Activated CD4-positive, alpha-beta T cell treated with anti-CD3 and anti-CD28 coated beads, Interleukin-10, Interleukin-2, amounts not matched to agents 100 ng/mL and 50 ng/mL, durations not matched to agents 16 hours and 8 hours (primary cell): ENCODE data around the gene NUDT4.
"Not testable (repeated sequence)": the region's sequence is repeated elsewhere in the genome, so short reads cannot be mapped to it uniquely, and the experiment has no call there.

Experiments used
- DNase-seq: peaks from one replicate; pipeline ENCODE4 v3.0.0-alpha.2; 2020

NUDT4 gene

DNA sequence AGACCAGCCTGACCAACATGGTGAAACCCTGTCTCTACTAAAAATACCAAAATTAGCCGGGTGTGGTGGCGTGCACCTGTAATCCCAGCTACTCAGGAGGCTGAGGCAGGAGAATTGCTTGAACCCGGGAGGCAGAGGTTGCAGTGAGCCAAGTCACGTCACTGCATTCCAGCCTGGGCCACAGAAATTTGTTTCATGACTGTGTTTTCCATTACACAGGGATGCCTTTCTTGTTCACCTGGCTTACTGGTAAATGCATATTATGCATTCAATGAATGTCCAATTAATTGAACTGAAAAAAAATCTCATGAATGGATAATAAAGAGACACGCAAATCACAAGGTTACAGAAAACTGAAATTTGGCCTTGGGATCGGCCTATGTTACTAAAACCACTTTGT lies 54.3 kb downstream of the NUDT4 start:
- not testable (repeated sequence) for DNase-seq

DNA sequence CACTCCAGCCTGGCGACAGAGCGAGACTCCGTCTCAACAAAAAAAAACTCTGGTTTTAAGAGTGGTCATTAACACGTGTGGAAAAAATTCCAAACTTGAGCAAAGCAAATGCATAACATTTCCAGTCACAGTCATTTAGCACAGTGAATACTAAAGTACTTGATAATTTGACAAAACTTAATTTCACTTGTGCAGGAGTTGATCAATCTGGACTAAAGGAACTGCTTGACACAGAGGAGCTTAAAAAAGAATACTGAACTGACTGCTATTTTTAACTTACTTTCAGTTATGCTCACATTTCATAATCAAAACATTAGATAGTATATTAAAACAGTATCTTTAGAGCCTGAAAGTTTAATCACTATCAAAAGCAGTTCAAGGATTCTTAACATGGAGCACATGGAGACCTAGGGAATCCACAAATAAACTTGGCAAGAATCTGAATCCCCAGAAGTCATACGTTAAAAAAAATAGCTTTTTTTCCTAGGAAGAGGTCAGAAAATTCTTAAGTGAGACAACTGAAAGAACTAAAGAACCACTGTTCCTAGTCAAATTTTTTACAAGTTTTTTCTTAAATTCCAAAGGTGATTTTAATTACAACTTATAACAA lies 56.6 kb downstream of the NUDT4 start:
- DNase-seq = no peak

DNA sequence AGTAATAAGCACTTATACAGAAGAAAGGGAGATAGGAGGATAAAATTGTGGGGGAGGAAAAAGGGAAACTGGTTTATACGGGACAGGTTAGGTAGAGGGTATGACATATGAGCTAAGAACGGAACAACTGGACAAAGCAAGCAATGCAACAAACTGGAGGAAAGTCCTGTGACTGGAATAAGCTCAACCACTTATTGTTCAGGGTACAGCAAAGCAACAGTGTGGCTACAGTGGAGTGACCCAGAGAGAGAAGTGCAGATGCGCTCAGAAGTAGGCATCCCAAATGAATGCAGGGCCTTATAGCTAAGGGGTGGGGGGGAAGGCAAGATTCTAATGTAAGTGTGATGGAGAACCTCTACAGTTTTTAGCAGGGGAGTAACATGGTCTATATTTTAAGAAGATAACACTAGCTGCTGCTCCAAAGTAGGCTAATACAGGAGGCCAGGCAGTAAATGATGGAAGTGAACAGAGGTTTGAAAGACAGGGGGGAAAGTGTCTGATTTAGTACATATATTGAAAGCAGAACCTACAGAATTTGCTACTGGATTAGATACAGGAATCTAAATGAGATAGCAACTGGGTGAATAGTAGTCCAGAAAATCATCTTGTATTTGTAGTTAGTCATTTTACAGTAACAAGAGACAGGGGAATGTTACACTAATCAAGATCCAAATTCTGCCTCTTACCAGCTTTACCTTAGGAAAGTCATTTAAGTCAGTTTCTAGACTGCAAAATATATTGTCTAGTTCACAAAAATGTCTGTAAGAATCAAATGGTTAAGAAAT lies 60.7 kb downstream of the NUDT4 start:
- DNase-seq = no peak

DNA sequence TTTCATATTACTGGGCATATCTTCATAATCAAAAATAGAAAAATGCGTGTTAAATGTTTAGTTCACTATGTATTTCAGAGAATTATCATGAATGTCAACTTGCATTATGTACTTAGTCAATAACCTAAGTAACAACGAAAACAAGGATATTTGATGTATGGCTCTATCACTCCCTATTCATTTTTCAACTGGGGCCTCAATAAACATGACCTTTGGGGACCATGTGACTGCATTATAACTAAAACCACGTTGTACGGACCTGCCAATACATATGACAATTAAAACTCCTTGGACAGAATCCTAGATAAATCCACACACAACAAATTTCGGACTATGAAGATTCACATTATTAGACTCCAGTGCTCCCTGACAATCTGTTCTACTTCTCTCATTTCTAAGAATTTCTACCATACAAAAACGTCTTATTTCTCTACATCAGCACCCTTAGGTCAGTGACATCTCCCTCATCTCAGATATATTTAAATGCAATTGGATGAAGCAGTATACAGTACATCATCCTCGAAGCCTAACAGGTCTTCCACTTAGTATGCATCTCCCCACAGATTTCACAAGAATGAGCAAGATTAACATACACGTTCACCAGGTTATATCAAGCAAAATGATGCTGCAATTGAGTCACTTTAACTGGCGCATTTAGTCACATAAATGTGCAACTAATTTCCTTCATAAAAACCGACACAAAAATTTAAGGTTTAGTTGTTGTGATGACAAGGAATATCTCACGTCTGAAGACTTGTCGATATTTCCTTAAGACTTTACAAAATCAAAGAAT lies 62.5 kb downstream of the NUDT4 start:
- DNase-seq = no peak

DNA sequence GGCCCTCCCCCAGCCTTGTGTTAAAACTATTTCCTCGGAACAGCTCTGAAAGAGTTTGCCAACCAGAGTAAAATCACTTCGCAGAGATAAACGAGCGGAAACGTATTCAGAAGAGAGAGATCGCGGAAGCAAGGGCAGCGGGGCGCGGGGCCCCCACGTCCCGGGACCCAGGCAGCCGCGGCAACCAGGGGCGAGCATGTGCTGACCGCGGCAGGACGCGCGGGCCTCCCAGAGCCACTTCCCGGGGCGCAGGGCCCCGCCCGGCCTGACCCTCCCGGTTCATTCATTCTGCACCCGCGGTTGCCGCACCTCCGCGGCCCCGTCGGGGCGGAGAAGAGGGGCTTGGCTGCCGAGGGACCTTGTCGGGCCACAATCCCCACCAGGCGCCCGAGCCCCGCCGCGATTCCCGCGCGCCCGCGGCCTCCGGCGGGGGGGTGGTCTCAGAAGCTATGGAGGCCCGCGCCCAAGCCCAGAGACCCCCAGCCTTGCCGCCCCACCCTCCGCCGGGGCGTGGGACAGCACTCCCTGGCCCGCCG lies 63.4 kb downstream of the NUDT4 start:
- DNase-seq = peak; percentile 43

DNA sequence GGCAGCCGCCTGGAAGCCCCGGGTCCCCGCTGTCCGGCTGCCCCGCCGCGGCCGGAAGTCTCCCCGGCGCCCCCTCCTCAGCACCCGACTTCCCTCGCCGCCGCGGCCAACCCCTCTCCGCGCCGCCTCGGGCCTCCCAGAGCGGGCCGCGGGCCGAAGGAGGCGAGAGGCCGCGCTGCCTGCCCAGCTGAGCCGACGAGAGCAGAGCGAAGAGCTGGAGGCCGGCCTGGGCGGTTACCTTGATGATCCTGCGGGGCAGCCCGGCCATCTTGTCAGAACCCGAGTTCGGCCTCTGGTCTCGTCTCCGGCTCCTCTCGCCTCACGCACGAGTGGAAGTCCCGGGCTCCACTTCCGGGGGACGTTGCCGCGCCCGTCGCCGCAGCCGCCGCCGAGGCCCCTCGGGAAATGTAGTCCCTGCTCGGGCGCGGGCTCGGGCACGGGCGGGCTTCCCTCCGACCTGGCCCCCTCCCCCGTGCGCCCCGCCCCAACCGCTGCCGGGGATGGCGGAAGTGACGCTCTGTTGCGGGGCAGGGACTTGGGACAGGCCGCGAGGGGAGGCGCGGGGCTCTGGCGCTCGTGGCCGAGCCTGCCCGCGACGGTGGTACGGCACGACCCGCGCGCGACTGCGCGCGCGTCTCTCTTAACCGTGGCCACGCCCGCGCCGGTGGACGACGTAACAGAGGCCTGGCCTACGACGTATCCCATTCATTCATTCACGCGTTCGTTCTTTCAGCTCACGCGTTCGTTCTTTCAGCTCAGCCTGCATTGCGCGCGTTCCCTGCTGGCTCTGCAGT lies 64.1 kb downstream of the NUDT4 start, which contains the start of gene UBE2N:
UBE2N (minus strand) TSS at position 331 of the 794 bp plus-strand sequence; CDS start at position 268, 63 bp downstream.
- peak; percentile 98 for DNase-seq

DNA sequence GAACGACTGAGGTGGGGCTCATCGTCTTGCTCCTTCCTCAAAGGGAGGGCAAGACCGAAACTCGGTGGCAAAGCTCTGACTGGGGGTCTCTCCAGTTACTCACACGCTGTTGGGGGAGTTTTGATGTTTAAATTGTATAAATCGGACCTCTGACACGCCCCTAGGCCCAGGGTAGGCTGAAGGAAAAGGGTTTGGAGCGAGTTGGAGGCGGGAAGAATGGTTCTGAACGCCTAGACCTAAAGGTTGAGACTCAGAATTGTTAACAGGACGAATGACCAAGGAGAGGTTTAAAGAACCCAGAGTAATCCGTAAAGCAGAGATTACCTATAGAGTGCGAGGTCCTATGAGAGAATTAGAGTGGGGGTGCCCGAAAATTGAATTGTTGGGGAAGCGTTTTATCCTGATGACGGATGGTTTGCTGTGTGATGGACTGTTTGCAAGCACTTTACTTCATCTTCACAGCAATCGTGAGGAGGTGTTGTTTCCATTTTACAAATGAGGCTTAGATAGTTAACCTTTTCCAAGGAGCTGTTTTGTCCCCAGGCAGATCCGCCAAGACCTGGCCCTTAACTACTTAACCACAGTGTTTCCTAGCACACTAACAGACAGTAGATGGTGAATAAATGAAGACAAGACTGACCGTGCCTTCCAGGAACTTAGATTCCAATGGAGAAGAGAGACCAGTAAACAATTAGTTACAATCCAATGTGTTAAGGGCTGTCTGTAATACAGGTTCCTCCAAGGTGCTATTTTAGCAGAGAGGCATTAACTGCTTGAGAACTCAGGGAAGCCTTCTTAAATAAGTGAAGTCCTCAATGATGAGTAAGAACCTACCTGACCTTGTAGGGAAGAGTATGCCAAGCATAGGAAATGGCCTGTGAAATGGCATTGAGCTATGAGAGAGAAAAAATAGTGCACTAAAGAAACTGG lies 65.0 kb downstream of the NUDT4 start:
- no peak for DNase-seq

DNA sequence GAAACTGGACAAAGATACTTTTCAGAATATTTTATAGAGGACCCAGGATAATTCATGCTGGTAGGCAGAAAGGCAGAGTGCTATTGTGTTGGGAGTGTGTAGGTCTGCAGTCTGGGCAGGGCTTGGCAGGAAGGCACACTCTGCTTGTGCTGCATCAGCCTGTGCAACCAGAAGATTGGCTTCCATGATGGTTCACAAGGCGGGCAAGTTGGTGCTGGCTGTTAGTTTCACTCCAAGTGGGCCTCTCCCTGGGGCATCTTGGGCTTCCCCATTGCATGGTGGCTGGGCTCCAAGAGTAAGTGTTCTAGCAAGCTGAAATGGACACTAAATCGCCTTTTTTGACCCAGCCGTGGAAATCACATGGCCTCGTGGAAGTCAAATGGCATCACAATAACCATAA lies 65.9 kb downstream of the NUDT4 start:
- DNase-seq = no peak

DNA sequence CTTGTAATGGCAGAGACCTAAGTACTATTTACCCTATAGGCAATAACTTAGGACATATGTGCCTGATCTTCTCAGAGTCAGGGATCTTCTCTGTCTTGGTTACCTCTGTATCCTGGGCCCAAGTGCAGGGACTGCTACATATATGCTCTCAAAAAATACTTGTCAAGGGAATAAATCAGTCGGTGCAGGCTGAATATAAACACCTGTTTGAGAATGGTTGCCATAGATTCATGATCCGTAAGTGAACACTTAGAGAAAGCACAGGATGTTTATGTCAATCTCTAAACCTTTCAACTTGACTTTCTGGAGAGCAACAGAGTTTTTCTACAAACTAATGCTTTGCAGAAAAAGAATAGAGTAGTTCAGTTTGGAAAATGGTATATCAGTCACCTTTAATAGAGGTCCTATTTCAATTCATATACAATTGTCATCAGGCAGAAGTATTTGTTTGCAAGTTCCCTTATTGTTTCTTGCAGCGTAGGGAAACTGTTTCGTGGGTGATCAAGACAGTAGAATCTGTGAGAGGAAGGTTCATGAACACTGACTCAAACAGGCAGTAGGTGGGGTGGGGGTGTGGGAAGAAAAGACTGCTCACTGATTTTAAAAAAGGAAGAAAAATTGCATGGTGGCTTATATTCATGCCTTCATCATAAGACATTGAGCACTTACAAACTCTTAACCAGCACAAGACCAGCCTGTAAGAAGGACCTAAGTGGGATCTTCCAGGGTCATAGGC lies 70.0 kb downstream of the NUDT4 start:
- DNase-seq = no peak

DNA sequence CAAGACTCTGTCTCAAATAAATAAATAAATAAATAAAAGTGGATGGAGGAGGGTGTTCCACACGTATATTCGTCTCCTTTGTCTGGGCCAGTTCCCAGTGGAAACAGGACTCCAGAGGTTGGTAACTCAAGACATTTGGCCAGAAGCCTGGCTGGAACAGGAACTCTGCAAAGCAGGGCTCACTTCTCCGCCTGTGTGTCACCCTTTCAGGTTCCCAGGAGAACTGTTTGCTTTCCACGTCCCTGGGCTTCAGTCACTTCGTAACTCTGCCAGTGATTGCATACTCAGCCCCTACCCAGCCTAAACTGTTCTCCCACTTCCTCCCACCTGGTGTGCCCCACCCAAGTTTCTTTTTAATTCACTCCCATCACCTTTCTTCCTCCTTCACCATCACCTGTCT lies 71.1 kb downstream of the NUDT4 start:
- DNase-seq = no peak

DNA sequence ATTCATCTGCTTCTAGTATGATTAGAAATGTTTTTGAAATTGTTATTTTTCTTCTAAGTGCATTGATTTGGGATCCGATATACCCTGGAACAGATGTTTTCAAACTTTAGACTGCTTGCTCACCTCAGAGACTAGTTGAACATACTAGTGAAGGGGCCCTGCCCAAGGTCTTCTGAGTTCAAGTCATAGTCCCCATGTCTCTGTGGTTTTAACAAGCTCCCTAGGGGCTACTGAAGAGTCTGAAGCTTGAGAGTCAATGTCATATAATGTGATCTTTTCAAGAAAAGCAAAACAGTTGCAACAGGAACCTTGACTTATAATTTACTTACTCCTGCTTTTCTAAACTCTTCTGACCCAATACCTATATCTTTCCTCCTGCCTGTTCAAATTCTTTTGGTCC lies 71.6 kb downstream of the NUDT4 start:
- DNase-seq = no peak

DNA sequence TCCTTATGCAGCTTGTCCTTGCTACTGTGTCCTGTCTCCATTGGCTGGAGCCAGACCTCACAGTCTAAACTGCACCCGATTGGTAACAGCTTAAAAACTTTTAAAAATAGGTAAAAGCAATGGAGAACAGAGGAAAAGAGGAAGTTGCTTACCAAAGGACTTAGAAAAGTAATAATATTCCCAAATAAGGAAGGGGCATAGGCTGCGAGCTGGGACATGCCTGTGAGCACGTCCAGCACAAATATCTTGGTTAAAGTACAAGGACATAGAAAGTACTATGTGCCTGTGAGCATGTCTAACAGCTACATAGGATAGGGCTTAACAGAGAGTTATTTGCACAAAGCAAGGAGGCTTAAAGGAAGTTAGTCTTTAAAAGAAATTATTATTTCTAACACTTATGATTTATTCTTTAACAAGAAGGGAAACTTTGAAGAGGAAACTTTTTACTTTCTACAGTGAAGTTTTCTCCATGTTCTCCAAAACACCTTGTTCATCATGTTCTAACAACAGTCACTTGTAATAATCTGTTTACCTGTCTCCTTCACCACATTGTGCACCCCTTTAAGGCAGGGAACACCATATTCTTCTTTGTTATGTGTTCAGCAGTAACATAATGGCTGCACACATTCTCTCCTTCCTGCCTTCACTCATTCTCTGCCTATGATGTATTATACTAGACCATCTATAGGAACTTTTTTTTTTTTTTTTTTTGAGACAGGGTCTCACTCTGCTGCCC lies 73.9 kb downstream of the NUDT4 start:
- no peak for DNase-seq

DNA sequence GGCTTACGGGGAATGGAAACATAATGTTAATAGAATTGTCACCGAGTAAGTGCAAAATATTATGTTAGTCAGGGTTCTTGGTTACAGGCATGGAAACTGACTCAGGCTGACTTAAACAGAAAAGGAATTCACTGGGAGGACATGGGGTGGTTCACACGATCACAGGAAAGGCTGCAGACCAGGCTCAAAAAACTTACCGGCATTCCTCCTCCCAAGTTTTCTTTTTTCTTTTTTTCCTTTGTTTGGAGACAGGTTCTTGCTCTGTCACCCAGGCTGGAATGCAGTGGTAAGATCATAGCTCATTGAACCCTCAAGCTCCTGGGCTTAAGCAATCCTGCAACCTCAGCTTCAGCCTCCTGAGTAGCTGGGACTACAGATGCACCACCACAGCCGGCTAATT lies 75.9 kb downstream of the NUDT4 start:
- DNase-seq = no peak

DNA sequence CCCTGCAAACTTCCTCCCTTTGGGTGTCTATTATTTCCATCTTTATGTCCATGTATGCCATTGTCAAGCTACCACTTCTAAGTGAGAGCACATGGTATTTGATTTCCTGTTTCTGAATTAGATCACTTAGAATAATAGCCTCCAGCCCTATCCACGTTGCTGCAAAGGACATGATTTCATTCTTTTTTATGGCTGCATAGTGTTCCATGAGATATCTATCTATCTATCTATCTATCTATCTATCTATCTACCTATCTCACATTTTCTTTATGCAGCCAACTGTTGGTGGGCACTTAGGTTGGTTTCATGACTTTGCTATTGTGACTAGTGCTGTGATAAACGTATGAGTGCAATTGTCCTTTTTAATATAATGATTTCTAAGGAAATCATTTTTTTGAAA lies 78.4 kb downstream of the NUDT4 start:
- no peak for DNase-seq
